HepG2 (cell line): Measurements from ENCODE around the gene C2orf42. TPM values are rescaled to one million over a fixed set of nuclear protein-coding genes. Genes with fewer than 3 reads are reported as not detected.

Experiments
- ATAC-seq: fragments of 200-7000 bp; cut with Tn5 transposase; 3 replicates; pipeline ENCODE4 v1.9.1; 2020; ENCODE audit warnings: mild to moderate bottlenecking, moderate library complexity
- BruUV-seq: library from RNA; stranded (reverse); fragments of 400-500 nt; replicated peaks from 2 replicates; lab custom pipeline; 2021; lab: Mats Ljungman, UMichigan
- CTCF ChIA-PET: fragments of 300-600 bp; formaldehyde crosslinking; extraction: SDS; loops from one replicate; lab custom pipeline; 2021; ENCODE audit warnings: low total read pairs, inconsistent platforms, low intra/inter-chr PET ratio; lab: Yijun Ruan, JAX
- POLR2A ChIA-PET: fragments of 350-600 bp; sonication (Branson Sonifier 250); formaldehyde crosslinking; loops from one replicate; lab custom pipeline; 2020; ENCODE audit warnings: antibody characterized with exemption, inconsistent platforms; lab: Yijun Ruan, JAX
- DNase-seq: peaks from one replicate; pipeline ENCODE4 v3.0.0-alpha.2; 2015; ENCODE audit warnings: low spot score
- FAIRE-seq: peaks from 3 replicates; lab custom pipeline; 2011; peaks lifted over from hg19 to GRCh38; lab: Jason Lieb, UNC
- H2AFZ ChIP-seq: one replicate; pipeline ENCODE4 v1.6.1; 2011; ENCODE audit warnings: low read length, inconsistent platforms
- H3K27ac ChIP-seq: fragments of 300-600 bp; 3 replicates; pipeline ENCODE4 v1.8.0; 2011; ENCODE audit warnings: mixed run types, mild to moderate bottlenecking, mixed read lengths, low read length, inconsistent platforms; ENCODE audit not compliant: insufficient read depth; ENCODE audit errors: extremely low read length
- H3K27me3 ChIP-seq, 2 experiments: fragments of 200-600 bp in 1 of 2; 2 replicates in 1 of 2; 3 replicates in 1 of 2; pipeline versions ENCODE4 v1.6.0 to v1.8.0; 2011; ENCODE audit warnings: low read length in 2 of 2, mild to moderate bottlenecking in 2 of 2, moderate library complexity in 2 of 2, inconsistent platforms in 1 of 2; ENCODE audit not compliant: insufficient read depth in 2 of 2, control insufficient read depth in 1 of 2
- H3K36me3 ChIP-seq, 2 experiments: fragments of 200-600 bp in 1 of 2; replicated peaks in 1 of 2; 2 replicates in 1 of 2; 3 replicates in 1 of 2; pipeline versions ENCODE4 v1.5.1 to v1.8.0; 2011; ENCODE audit warnings: low read length in 2 of 2, inconsistent platforms in 1 of 2; ENCODE audit not compliant: insufficient read depth in 2 of 2, control insufficient read depth in 1 of 2
- H3K4me1 ChIP-seq: 2 replicates; pipeline ENCODE4 v1.5.1; 2012; ENCODE audit warnings: low read length, inconsistent platforms; ENCODE audit not compliant: insufficient read depth
- H3K4me2 ChIP-seq: 2 replicates; pipeline ENCODE4 v1.6.0; 2011; ENCODE audit warnings: low read depth, low read length, inconsistent platforms
- H3K4me3 ChIP-seq, 3 experiments: fragments of 200-600 bp in 1 of 3; sonication (generic), shearing (Covaris generic) in 1 of 3; replicated peaks in 1 of 3; 2 replicates each; pipeline ENCODE4 v1.5.1; 2011 to 2016; ENCODE audit warnings: low read length in 3 of 3, inconsistent platforms in 2 of 3, low read depth in 2 of 3, mild to moderate bottlenecking in 2 of 3, control low read depth in 1 of 3, mixed read lengths in 1 of 3; ENCODE audit not compliant: insufficient read depth in 1 of 3
- H3K79me2 ChIP-seq: one replicate; pipeline ENCODE4 v1.6.1; 2011; ENCODE audit warnings: low read length, inconsistent platforms; ENCODE audit not compliant: insufficient read depth
- H3K9ac ChIP-seq: 2 replicates; pipeline ENCODE4 v1.6.0; 2011; ENCODE audit warnings: mild to moderate bottlenecking, low read depth, low read length, inconsistent platforms; ENCODE audit not compliant: insufficient read depth
- H3K9me3 ChIP-seq: 2 replicates; pipeline ENCODE4 v1.5.1; 2012; ENCODE audit warnings: mild to moderate bottlenecking, low read length
- H4K20me1 ChIP-seq: 2 replicates; pipeline ENCODE4 v1.6.0; 2011; ENCODE audit warnings: inconsistent platforms, mild to moderate bottlenecking, low read length, moderate library complexity; ENCODE audit not compliant: insufficient read depth
- BATF2 ChIP-seq: sonication (generic); formaldehyde crosslinking; IDR thresholded peaks from 2 replicates; pipeline ENCODE4 v1.8.0; 2022; ENCODE audit warnings: mild to moderate bottlenecking, missing genetic modification reagents, moderate library complexity
- CCAR2 ChIP-seq: fragments of 200-400 bp; formaldehyde crosslinking; optimal IDR thresholded peaks from 2 replicates; pipeline ENCODE3; 2018; ENCODE audit warnings: low read depth, mild to moderate bottlenecking, low read length, moderate library complexity
- ETV5 ChIP-seq: IDR thresholded peaks from 2 replicates; pipeline ENCODE4 v1.6.1; 2018; ENCODE audit warnings: missing biosample characterization, missing genetic modification reagents, inconsistent platforms, borderline replicate concordance
- GABPB1 ChIP-seq: IDR thresholded peaks from 2 replicates; pipeline ENCODE4 v1.6.1; 2016; ENCODE audit warnings: mild to moderate bottlenecking, missing genetic modification reagents, moderate library complexity, missing compliant biosample characterization
- ISL2 ChIP-seq: sonication (generic); formaldehyde crosslinking; IDR thresholded peaks from 2 replicates; pipeline ENCODE4 v1.5.0; 2020; ENCODE audit warnings: missing genetic modification reagents
- KLF16 ChIP-seq, 2 experiments: sonication (generic) in 1 of 2; formaldehyde crosslinking in 1 of 2; IDR thresholded peaks; 2 replicates each; pipeline versions ENCODE4 v1.6.1 to v1.8.0; 2016 to 2023; ENCODE audit warnings: missing genetic modification reagents in 2 of 2, missing compliant biosample characterization in 1 of 2
- NR0B2 ChIP-seq: sonication (generic); formaldehyde crosslinking; IDR thresholded peaks from 2 replicates; pipeline ENCODE4 v1.4.0; 2020; ENCODE audit warnings: mild to moderate bottlenecking, missing genetic modification reagents
- SRF ChIP-seq: IDR thresholded peaks from 2 replicates; pipeline ENCODE4 v1.6.1; 2011; ENCODE audit warnings: mild to moderate bottlenecking, low read depth, low read length, moderate library complexity
- SYNCRIP ChIP-seq: fragments of 200-400 bp; formaldehyde crosslinking; IDR thresholded peaks from 2 replicates; pipeline ENCODE4 v1.6.1; 2018; ENCODE audit warnings: mild to moderate bottlenecking, low read depth, low read length; ENCODE audit not compliant: insufficient read depth
- TRIM24 ChIP-seq: sonication (generic); formaldehyde crosslinking; IDR thresholded peaks from 2 replicates; pipeline ENCODE4 v1.8.0; 2022; ENCODE audit warnings: mild to moderate bottlenecking, missing genetic modification reagents
- ZKSCAN8 ChIP-seq: IDR thresholded peaks from 2 replicates; pipeline ENCODE4 v1.6.1; 2016; ENCODE audit warnings: borderline replicate concordance, missing genetic modification reagents, missing compliant biosample characterization
- ZNF224 ChIP-seq: sonication (generic); formaldehyde crosslinking; IDR thresholded peaks from 2 replicates; pipeline ENCODE4 v1.5.0; 2020; ENCODE audit warnings: mild to moderate bottlenecking, missing genetic modification reagents
- ZNF296 ChIP-seq: sonication (generic); formaldehyde crosslinking; conservative IDR thresholded peaks from 2 replicates; pipeline ENCODE4 v1.5.0; 2020; ENCODE audit warnings: mild to moderate bottlenecking, missing genetic modification reagents
- ZNF441 ChIP-seq: sonication (generic); formaldehyde crosslinking; IDR thresholded peaks from 2 replicates; pipeline ENCODE4 v1.7.0; 2021; ENCODE audit warnings: missing genetic modification reagents, borderline replicate concordance
- ZNF574 ChIP-seq: sonication (generic); formaldehyde crosslinking; IDR thresholded peaks from 2 replicates; pipeline ENCODE4 v1.4.0; 2020; ENCODE audit warnings: missing genetic modification reagents
- ZNF773 ChIP-seq: sonication (generic); formaldehyde crosslinking; IDR thresholded peaks from 2 replicates; pipeline ENCODE4 v1.4.0; 2020; ENCODE audit warnings: missing genetic modification reagents, borderline replicate concordance
- WGBS: methylation state at CpG from one replicate; pipeline ENCODE4 v1.1.6; 2017; ENCODE audit warnings: low lambda C conversion rate; 5-methylcytosine and 5-hydroxymethylcytosine counted together
- in situ Hi-C: cut with HindIII; loops from 2 replicates; pipeline ENCODE4 v1.10.0; 2017; ENCODE audit warnings: low pct_unique_long_range_greater_than_20kb; ENCODE audit not compliant: extremely low pct_ligation_motif_present
- intact Hi-C: fragments of 100-400 bp; cut with micrococcal nuclease; formaldehyde crosslinking; loops from one replicate; pipeline ENCODE4 v1.10.0; 2022; ENCODE audit not compliant: unreplicated experiment
- polyA plus RNA-seq, 8 experiments: library from polyadenylated mRNA; depleted of rRNA in 3 of 8; stranded (reverse) in 7 of 8; unstranded in 1 of 8; fragments of >200 nt; fragmentation: Illumina TruSeq in 4 of 8; extraction: Trizol in 4 of 8; gene quantifications; 2 replicates each; pipeline versions ENCODE4 v1.2.1 to v1.2.3, GENCODE V29; 2011 to 2016; ENCODE audit warnings: low read depth in 4 of 8, missing spikeins in 1 of 8, mixed read lengths in 1 of 8; ENCODE audit not compliant: insufficient read depth in 1 of 8
- total RNA-seq, 5 experiments: library from RNA; depleted of rRNA; stranded (reverse); fragments of >200 nt; fragmentation: Illumina TruSeq; extraction: Trizol; gene quantifications; 2 replicates each; pipeline ENCODE4 v1.2.3, GENCODE V29; 2016; ENCODE audit warnings: low read depth in 1 of 5

C2orf42 gene
- total and polyA plus RNA-seq, 2 of the 13 experiments (the other 11 are each of a cell fraction or from before 2014, with no cell fraction given) = 9.3 to 9.9 TPM

- intact Hi-C loops = no loop called here
- Histone ChIP-seq H3K4me1 (peaks cover 49% of the 10 kb centered on the region), H3K36me3 (no peaks in the 10 kb centered on the region), H3K79me2 (peaks cover under 1% of the 10 kb centered on the region), H3K9me3 (no peaks in the 10 kb centered on the region), H3K4me3 (no peak overlapping the region), H2AFZ (no peak overlapping the region), H3K9ac (no peak overlapping the region), H4K20me1 (no peaks in the 10 kb centered on the region), H3K4me2 (no peak overlapping the region), H3K27ac (no peak overlapping the region), H3K27me3 (no peaks in the 10 kb centered on the region)
- ATAC-seq = no peak
- ChIA-PET CTCF (no interaction called here), POLR2A (interaction anchor here (1.0 to 4.2 kb wide), 4 partner anchors 16 to 31 kb away, joined by 3 to 17 read pairs (median 7); no protein-coding TSS in a partner anchor)
- no TSS peak for BruUV-seq
- in situ Hi-C loops = no loop called here
- no peak for FAIRE-seq
- no peak for DNase-seq
- TF ChIP-seq KLF16 (CRISPR knock-in tag; IDR thresholded peaks at IDR 0.05) = no peak
- TF ChIP-seq GABPB1 (CRISPR knock-in tag) = no peak
- TF ChIP-seq NR0B2 (CRISPR knock-in tag) = no peak
- TF ChIP-seq ETV5 (CRISPR knock-in tag) = no peak
- no peak for TF ChIP-seq ISL2 (CRISPR knock-in tag)
- no peak for TF ChIP-seq SYNCRIP
- no peak for TF ChIP-seq TRIM24 (CRISPR knock-in tag)
- TF ChIP-seq ZNF574 (CRISPR knock-in tag) = no peak
- no peak for TF ChIP-seq ZKSCAN8 (CRISPR knock-in tag)
- no peak for TF ChIP-seq BATF2
- no peak for TF ChIP-seq ZNF441
- TF ChIP-seq ZNF224 (CRISPR knock-in tag) = no peak
- TF ChIP-seq SRF = no peak
- TF ChIP-seq CCAR2 = no peak
- TF ChIP-seq ZNF773 (CRISPR knock-in tag) = no peak
- TF ChIP-seq ZNF296 (CRISPR knock-in tag) = no peak
- 95% methylated on average over 2 of the region's 2 CpGs for WGBS
Observed at GRCh38 chr2:70126413-70126812, 64.4 kb downstream of the C2orf42 start.
